ENCODE measurements around the gene LAMB3.

DNA sequence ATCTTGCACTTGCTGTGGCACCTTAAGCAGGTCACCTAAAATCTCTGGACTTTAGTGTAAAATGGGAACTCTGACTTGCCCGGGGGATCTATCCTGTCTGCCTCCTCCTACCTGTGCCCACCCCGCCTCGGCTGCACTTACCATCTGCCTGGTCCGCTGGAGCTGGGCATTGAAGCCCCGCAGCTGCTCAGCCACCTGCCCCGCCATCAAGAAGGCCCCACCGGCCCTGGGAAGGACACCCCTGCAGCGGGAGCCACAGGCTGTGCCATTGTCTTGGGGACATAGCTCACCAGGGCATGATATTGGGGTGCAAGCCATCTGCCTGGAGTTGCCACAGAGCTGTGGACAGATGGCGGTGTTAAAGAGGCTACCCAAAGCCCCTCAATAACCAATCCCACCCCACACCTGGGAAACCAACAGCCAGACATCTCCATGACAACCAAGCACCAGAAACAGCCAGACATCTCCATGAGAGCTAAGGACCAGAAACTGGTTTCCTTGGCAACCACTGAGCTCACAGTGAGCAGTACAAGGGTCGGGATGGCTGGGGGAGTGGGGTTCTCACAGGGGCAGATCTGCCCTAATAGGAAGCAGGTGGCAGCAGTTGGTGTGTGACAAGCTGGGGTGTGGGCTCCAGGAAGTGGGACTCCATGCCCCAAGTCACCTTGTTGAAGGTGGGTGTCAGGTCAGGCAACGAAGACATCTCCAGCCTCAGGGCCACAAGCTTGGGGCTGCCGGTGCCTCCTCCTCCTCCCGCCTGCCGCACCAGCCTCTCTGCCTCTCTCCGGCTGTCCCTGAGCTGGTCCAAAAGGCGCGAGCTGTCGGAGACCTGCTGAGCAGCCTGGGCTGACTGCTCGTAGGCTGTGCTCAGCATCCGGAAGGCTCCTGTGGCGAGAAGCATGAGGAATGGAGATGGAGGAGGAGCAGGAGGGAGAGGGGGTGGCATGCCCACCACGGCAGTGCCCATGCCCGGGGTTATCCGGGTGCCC lies 29.1 kb downstream of the LAMB3 start:
- TF ChIP-seq TAF1 (IDR thresholded peaks at IDR 0.05; ENCODE audit: borderline replicate concordance, low read depth, low read length) (no peak), JUND (IDR thresholded peaks at IDR 0.05) (no peak), REST (IDR thresholded peaks at IDR 0.05; ENCODE audit: low read depth, low read length) (no peak), RAD21 (IDR thresholded peaks at IDR 0.05; ENCODE audit: low read length) (no peak)
